DOHH2 (cell line): ENCODE results near the gene RAC2.

ENCODE experiments used
- EZH2phosphoT487 ChIP-seq: fragments of 200-600 bp; sonication (generic); IDR thresholded peaks from 2 replicates; pipeline ENCODE4 v1.6.1; 2017; ENCODE audit warnings: borderline replicate concordance, mild to moderate bottlenecking, antibody characterized with exemption, low read length, moderate library complexity, mixed read lengths
- TF ChIP-seq, protein P1 (sequence below): fragments of 200-600 bp; sonication (generic); IDR thresholded peaks from one replicate; pipeline ENCODE4 v1.5.1; 2014; ENCODE audit warnings: antibody characterized with exemption, mild to moderate bottlenecking, low read depth, low read length; ENCODE audit not compliant: poor library complexity, severe bottlenecking

DNA sequence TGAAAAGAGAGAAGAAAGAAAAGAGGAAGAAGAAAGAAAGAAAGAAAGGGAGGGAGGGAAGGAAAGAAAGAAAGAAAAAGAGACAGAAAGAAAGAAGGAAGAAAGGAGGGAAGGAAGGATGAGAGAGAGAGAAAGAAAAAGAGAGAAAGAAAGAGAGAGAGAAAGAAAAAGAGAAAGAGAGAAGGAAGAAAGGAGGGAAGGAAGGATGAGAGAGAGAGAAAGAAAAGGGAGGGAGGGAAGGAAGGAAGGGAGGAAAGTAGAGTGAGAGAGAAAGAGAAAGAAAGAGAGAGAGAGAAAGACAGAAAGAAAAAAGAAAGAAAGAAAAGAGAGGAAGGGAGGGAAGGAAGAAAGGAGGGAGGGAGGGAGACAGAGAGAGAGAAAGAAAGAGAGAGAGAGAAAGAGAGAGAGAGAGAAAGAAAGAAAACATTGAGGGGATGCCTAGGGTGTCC lies 11.5 kb upstream of the RAC2 start:
- TF ChIP-seq, protein P1, sequence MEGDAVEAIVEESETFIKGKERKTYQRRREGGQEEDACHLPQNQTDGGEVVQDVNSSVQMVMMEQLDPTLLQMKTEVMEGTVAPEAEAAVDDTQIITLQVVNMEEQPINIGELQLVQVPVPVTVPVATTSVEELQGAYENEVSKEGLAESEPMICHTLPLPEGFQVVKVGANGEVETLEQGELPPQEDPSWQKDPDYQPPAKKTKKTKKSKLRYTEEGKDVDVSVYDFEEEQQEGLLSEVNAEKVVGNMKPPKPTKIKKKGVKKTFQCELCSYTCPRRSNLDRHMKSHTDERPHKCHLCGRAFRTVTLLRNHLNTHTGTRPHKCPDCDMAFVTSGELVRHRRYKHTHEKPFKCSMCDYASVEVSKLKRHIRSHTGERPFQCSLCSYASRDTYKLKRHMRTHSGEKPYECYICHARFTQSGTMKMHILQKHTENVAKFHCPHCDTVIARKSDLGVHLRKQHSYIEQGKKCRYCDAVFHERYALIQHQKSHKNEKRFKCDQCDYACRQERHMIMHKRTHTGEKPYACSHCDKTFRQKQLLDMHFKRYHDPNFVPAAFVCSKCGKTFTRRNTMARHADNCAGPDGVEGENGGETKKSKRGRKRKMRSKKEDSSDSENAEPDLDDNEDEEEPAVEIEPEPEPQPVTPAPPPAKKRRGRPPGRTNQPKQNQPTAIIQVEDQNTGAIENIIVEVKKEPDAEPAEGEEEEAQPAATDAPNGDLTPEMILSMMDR = no peak
- no peak for TF ChIP-seq EZH2phosphoT487
